Stimulated activated CD4-positive, alpha-beta T cell treated with anti-CD3 and anti-CD28 coated beads, Interleukin-15, amount 100 ng/mL, for 48 hours (primary cell): ENCODE data around the gene PTPRG.

ENCODE experiments used
- DNase-seq, 2 donors: peaks; one replicate each; pipeline ENCODE4 v3.0.0-alpha.2; 2020; ENCODE audit warnings: low read depth in 2 of 2

PTPRG gene

DNA sequence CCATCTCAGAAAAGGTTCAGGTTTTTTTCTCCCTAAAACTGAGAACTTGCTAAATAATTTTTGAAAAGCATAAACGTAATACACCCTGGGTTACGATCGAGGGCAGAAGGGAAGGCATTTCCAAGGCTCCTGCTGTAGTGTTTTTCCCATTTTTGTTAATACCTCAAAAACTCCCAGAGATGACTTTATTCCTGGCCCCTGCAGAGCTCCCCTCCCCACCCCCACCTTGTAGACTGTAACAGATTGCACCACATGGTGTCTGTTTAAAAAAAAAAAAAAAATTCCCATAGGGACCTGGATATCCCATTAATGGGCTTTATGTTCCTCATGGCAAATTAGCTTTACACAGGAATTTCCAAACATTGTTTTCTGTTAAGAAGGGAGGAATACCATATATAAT, 773.8 kb downstream of the PTPRG start:
- no peak for DNase-seq

DNA sequence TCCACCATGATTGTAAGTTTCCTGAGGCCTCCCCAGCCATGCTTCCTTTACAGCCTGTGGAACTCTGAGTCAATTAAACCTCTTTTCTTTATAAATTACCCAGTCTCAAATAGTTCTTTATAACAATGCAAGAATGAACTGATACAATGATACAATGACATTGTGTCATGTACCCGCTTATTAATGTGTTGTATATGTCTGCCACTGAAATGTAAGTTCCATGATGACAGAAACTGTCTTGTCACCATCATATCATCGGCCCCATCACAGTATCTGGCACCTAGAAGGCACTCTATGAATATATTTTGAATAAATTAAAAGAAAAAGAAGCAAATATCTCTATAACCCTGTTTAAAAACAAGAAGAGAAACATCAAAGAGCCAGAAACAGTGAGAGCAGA, 782.4 kb downstream of the PTPRG start:
- DNase-seq, result no peak
